GM08714 (cell line): ENCODE measurements around the gene SIGLEC9.

Experiments
- H3K4me3 ChIP-seq: fragments of 200-500 bp; sonication (Bioruptor generic); 2 replicates; pipeline ENCODE4 v1.5.1; 2014; ENCODE audit warnings: mild to moderate bottlenecking, low read length, inconsistent platforms
- ZNF274 ChIP-seq: IDR thresholded peaks from 2 replicates; pipeline ENCODE4 v1.6.1; 2012; ENCODE audit warnings: mild to moderate bottlenecking, low read depth, low read length

The SIGLEC9 gene

DNA sequence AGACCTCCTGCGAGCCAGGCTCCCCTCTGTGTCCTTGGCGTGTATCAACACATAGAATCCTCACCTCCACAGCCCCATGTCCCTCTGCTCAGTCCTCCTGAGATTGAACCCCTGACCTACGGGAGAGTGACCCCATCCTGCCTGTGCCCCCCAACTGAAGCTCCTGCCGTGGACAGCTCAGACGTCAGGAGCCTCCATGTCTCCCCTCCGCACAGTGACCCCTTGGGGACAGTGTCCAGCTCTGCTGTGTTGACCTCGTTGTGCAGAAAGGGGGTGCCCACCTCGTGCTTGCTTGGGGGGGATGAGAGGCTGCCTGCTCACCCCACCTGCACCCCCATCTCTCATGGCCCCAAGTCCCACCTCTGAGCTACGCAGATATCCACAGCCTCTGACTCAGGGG, 490 bp upstream of the SIGLEC9 start:
- no peak for TF ChIP-seq ZNF274
- no peak overlapping the region for H3K4me3 ChIP-seq

DNA sequence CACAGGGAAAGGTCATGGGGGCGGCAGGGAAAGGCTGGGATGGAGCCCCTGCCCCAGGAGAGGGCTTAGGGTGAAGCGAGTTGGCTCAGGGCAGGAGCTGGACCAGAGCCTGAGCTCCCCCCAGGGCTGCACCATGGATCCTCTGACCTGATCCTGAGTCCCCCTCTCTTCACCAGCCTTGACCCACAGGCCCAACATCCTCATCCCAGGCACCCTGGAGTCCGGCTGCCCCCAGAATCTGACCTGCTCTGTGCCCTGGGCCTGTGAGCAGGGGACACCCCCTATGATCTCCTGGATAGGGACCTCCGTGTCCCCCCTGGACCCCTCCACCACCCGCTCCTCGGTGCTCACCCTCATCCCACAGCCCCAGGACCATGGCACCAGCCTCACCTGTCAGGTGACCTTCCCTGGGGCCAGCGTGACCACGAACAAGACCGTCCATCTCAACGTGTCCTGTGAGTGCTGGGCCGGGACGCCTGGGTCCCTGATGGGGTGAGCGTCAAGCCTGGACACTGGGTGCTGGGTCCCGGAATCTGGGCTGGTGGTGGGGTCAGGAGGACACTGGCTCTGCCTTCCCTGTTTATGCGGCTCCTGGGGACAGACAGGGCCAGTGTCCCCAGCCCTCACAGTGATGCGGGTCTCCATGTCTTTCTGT, 842 bp downstream of the SIGLEC9 start:
- H3K4me3 ChIP-seq = no peak overlapping the region
- no peak for TF ChIP-seq ZNF274

DNA sequence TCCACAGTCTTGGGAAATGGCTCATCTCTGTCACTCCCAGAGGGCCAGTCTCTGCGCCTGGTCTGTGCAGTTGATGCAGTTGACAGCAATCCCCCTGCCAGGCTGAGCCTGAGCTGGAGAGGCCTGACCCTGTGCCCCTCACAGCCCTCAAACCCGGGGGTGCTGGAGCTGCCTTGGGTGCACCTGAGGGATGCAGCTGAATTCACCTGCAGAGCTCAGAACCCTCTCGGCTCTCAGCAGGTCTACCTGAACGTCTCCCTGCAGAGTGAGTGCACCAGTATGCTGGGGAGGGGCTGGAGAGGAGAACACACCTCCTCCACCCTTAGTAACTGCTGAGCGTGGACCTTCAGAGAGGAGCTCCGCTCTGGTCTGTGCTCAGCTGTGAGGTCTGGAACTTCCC, 2.3 kb downstream of the SIGLEC9 start:
- no peak overlapping the region for H3K4me3 ChIP-seq
- TF ChIP-seq ZNF274 = no peak

GRCh38 chr19:51127755-51128154, 3.0 kb downstream of the SIGLEC9 start:
- no peak for TF ChIP-seq ZNF274
- no peak overlapping the region for H3K4me3 ChIP-seq

GRCh38 chr19:51128227-51128626, 3.5 kb downstream of the SIGLEC9 start:
- TF ChIP-seq ZNF274 = no peak
- H3K4me3 ChIP-seq = no peak overlapping the region

DNA sequence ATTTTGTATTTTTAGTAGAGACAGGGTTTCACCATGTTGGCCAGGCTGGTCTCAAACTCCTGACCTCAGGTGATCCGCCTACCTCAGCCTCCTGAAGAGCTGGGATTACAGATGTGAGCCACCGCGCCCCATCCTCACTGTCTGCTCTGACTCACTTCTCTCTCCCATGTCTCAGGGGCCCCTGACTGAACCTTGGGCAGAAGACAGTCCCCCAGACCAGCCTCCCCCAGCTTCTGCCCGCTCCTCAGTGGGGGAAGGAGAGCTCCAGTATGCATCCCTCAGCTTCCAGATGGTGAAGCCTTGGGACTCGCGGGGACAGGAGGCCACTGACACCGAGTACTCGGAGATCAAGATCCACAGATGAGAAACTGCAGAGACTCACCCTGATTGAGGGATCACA, 5.0 kb downstream of the SIGLEC9 start:
- TF ChIP-seq ZNF274 = no peak
- H3K4me3 ChIP-seq = no peak overlapping the region

DNA sequence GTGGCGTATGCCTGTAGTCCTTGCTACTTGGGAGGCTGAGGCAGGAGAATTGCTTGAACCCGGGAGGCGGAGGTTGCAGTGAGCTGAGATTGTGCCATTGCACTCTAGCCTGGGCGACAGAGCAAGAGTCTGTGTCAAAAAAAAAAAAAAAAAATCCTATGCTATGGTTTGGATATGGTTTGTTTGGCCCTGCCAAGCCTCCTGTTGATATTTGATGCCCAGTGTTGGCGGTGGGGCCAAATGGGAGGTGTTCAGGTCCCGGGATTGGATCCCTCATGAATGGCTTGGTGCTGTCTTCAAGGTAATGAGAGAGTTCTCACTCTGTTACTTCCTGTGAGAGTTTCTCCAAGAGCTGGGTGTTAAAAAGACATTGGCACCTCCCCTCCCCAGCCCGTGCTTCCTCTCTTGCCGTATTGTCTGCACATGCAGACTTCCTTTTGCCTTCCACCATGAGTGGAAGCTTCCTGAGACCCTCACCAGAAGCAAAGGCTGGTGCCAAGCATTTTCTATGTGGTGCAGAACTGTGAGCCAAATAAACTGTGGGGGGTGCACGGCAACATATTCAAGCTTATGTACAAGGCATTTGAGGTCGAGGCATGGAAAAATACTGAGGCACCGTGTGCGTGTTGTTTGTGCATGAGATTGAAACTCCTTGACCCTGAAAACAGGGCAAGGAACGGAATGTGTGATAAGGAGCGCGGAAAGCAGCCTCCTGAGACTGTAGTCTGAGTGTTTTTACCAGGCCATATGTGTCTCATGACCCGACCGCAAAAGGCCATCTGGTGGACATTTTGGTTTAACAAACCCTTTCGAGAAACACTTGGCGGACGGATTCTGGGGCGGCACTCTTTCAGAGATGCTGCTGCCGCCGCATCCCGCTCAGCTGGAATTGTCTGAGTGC, 7.3 kb downstream of the SIGLEC9 start:
- H3K4me3 ChIP-seq = no peak overlapping the region
- TF ChIP-seq ZNF274 = no peak

DNA sequence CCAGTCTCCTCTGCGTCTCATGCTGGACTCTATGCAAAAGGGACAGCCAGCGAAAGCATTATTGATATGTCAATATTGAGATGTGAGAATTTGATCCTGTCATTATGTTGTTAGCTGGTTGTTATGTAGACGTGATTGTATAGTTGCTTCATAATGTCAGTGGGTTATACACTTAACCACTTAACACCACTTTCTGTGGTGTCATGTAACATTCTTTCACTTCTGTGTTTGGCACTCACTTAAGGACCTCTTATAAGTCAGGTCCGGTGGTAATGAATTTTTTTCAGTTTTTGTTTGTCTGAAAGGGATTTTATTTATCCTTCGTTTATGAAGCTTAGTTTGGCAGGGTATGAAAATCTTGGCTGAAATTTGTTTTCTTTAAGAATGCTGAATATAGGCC, 10.3 kb downstream of the SIGLEC9 start:
- TF ChIP-seq ZNF274 = no peak
- H3K4me3 ChIP-seq = no peak overlapping the region

DNA sequence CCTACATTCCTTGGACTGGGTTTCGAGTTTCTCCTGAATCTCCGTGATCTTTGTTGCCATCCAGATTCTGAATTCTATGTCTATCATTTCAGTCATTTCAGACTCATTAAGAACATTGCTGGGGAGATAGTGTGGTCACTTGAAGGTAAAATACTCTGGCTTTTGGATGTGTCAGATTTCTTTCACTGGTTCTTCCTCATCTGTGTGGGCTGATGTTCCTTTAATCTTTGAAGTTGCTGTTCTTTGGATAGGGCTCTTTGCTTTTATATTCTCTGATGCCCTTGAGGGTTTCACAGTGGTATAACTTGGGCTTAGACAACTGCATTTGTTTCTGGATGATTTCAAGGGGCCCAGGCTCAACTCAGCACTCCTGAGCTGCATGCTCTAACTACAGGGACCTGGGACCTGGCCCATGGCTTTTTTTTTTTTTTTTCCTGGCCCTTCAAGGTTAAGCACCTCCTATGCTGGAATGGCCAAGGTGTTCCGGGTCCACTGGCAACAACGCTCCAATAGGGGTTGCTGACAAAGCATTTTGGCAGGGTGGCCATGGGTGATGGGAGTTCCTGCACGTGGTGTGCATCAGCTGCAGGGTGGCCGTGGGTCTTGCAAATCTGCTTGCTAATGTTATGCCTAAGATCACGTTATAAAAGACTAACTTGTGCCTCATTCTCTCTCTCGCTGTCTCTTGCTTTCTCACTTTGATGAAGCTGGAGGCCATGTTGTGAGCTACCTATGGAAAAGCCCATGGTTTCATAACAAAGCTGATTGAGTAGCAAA, 11.5 kb downstream of the SIGLEC9 start:
- TF ChIP-seq ZNF274 = no peak
- H3K4me3 ChIP-seq = no peak overlapping the region

- no peak overlapping the region for H3K4me3 ChIP-seq
- TF ChIP-seq ZNF274 = no peak
Observed at GRCh38 chr19:51136851-51137551, 12.3 kb downstream of the SIGLEC9 start.

GRCh38 chr19:51137792-51138425, 13.2 kb downstream of the SIGLEC9 start:
- no peak for TF ChIP-seq ZNF274

GRCh38 chr19:51138549-51138979, 13.9 kb downstream of the SIGLEC9 start:
- H3K4me3 ChIP-seq = no peak overlapping the region
- no peak for TF ChIP-seq ZNF274

More at GRCh38 chr19:51137792-51138425, 13.2 kb downstream of the SIGLEC9 start:
- H3K4me3 ChIP-seq = no peak overlapping the region

DNA sequence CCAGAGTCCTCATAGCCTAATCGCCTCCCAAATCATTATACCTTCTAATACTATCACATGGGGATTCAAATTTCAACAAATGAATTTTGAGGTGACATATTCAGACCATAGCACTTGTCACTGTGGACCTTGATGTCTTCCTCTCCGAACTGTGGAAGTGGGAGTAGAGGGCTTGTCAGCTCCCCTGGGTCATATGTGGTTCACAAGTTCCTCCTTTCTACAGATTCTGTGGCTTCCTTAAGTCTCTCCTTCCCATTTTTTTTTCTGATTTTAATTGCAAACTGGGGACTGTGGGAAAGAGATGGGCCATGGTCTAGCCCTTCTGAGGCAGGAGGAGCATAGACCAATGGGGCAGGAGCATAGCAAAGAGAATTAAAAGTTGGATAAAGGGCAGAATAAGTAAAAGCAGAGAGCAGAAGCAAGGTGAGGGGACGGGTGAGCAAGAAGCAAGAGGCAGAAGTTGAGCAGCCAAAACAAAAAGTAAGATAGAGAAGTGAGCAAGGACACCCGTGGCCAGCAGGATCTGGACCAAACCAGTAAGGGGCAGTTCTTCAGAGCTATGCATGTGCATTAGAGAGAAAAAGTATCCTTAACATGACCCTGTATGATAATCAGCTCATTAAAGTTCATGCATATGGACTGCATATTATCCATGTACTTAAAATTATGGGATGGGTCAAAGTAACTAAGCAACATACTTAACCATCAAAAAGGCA, 14.8 kb downstream of the SIGLEC9 start:
- no peak overlapping the region for H3K4me3 ChIP-seq
- TF ChIP-seq ZNF274 = no peak
